ENCODE measurements around the gene NAP1L4. TPM values are rescaled to one million over a fixed set of nuclear protein-coding genes. Genes with fewer than 3 reads are reported as not detected.

Gene NAP1L4
- total and polyA plus RNA-seq, 10 donors: 79.5 to 137 (median 114) TPM

GRCh38 chr11:2934611-2935239 lies 57.4 kb downstream of the NAP1L4 start:
- Histone ChIP-seq H3K36me3 (no peaks in the 10 kb centered on the region), H3K4me3 (no peak overlapping the region), H3K27ac (no peak overlapping the region), H3K4me1 (peaks cover 8 to 30% (median 18%) of the 10 kb centered on the region in 6 donors), H3K27me3 (replicated peaks in 1 of 7) (peaks cover 0 to 27% (median 9%) of the 10 kb centered on the region in 7 donors), H3K9me3 (peaks cover 0 to 25% (median 16%) of the 10 kb centered on the region in 8 donors)
- intact Hi-C loops (cut with DNase I; ENCODE audit: low total_unique reads): no loop called here
- DNase-seq: peak; percentile 67
- WGBS, 5 donors: 82 to 94% (median 88%) methylated on average over 14 of the region's 14 CpGs
- TF ChIP-seq POLR2A (IDR thresholded peaks at IDR 0.05) (no peak), POLR2AphosphoS5 (IDR thresholded peaks at IDR 0.05) (peak in 1 of 3 donors; percentile 19)

- no peak for TF ChIP-seq CTCF (IDR thresholded peaks at IDR 0.05 in 8 of 11, conservative IDR thresholded peaks at IDR 0.05 in 3 of 11)
- no peak for TF ChIP-seq POLR2AphosphoS5 (IDR thresholded peaks at IDR 0.05)
- TF ChIP-seq POLR2A (IDR thresholded peaks at IDR 0.05): no peak
- H3K9me3 ChIP-seq: peaks cover 0 to 22% (median 14%) of the 10 kb centered on the region in 8 donors
- no peak overlapping the region for H3K4me3 ChIP-seq
- 88 to 93% (median 90%) methylated on average over 7 of the region's 7 CpGs for WGBS, 5 donors
- intact Hi-C loops (cut with DNase I; ENCODE audit: low total_unique reads): no loop called here
- H3K27me3 ChIP-seq (replicated peaks in 1 of 7): peaks cover 0 to 34% (median 15%) of the 10 kb centered on the region in 7 donors
- no peaks in the 10 kb centered on the region for H3K36me3 ChIP-seq
- DNase-seq: no peak
- peaks cover 10 to 37% (median 25%) of the 10 kb centered on the region in 6 donors for H3K4me1 ChIP-seq
- H3K27ac ChIP-seq: peak overlapping the region in 1 of 8 donors; percentile 67
These were observed 58.0 kb downstream of the NAP1L4 start for GRCh38 chr11:2934021-2934550.

GRCh38 chr11:2933375-2934020 lies 58.6 kb downstream of the NAP1L4 start:
- 21 to 30% (median 25%) methylated on average over 7 to 12 of the region's 12 CpGs for WGBS, 5 donors
- H3K9me3 ChIP-seq: peaks cover 0 to 16% (median 10%) of the 10 kb centered on the region in 8 donors
- intact Hi-C loops (cut with DNase I; ENCODE audit: low total_unique reads): no loop called here
- H3K4me3 ChIP-seq: no peak overlapping the region
- H3K27me3 ChIP-seq (replicated peaks in 1 of 7): peaks cover 0 to 40% (median 21%) of the 10 kb centered on the region in 7 donors
- no peaks in the 10 kb centered on the region for H3K36me3 ChIP-seq
- H3K4me1 ChIP-seq: peaks cover 13 to 42% (median 31%) of the 10 kb centered on the region in 6 donors
- H3K27ac ChIP-seq: peak overlapping the region in 3 of 8 donors; percentile 57 to 67 (median 67)
- TF ChIP-seq POLR2A (IDR thresholded peaks at IDR 0.05) (no peak), POLR2AphosphoS5 (IDR thresholded peaks at IDR 0.05) (peak; percentile 67 to 88 (median 72))
- peak; percentile 91 for DNase-seq

- intact Hi-C loops (cut with DNase I; ENCODE audit: low total_unique reads): no loop called here
- peaks cover 0 to 46% (median 28%) of the 10 kb centered on the region in 7 donors for H3K27me3 ChIP-seq (replicated peaks in 1 of 7)
- H3K9me3 ChIP-seq: peaks cover 0 to 10% (median 8%) of the 10 kb centered on the region in 8 donors
- WGBS, 5 donors: 57 to 73% (median 63%) methylated on average over 8 to 15 of the region's 15 CpGs
- H3K4me3 ChIP-seq: no peak overlapping the region
- H3K4me1 ChIP-seq: peaks cover 20 to 49% (median 37%) of the 10 kb centered on the region in 6 donors
- TF ChIP-seq POLR2A (IDR thresholded peaks at IDR 0.05) (no peak), POLR2AphosphoS5 (IDR thresholded peaks at IDR 0.05) (no peak)
- H3K36me3 ChIP-seq: no peaks in the 10 kb centered on the region
- peak; percentile 76 for DNase-seq
- H3K27ac ChIP-seq: peak overlapping the region in 3 of 8 donors; percentile 57 to 67 (median 67)
These were observed 59.3 kb downstream of the NAP1L4 start for GRCh38 chr11:2932850-2933251.

- peak; percentile 65 for DNase-seq
- no peak overlapping the region for H3K27ac ChIP-seq
- peaks cover 0 to 2% (median 2%) of the 10 kb centered on the region in 8 donors for H3K9me3 ChIP-seq
- peaks cover 0 to 54% (median 30%) of the 10 kb centered on the region in 7 donors for H3K27me3 ChIP-seq (replicated peaks in 1 of 7)
- 77 to 92% (median 85%) methylated on average over 8 to 13 of the region's 13 CpGs for WGBS, 5 donors
- peaks cover 21 to 54% (median 39%) of the 10 kb centered on the region in 6 donors for H3K4me1 ChIP-seq
- H3K4me3 ChIP-seq: no peak overlapping the region
- H3K36me3 ChIP-seq: no peaks in the 10 kb centered on the region
- TF ChIP-seq POLR2AphosphoS5 (IDR thresholded peaks at IDR 0.05) (no peak), POLR2A (IDR thresholded peaks at IDR 0.05) (no peak), CTCF (IDR thresholded peaks at IDR 0.05 in 8 of 11, conservative IDR thresholded peaks at IDR 0.05 in 3 of 11) (no peak)
- intact Hi-C loops (cut with DNase I; ENCODE audit: low total_unique reads): no loop called here
These were observed 60.1 kb downstream of the NAP1L4 start for GRCh38 chr11:2931771-2932738.
